Measurements from ENCODE around the gene TTI1.

GRCh38 chr20:37961066-37961465 is 72.2 kb downstream of the TTI1 start:
- TF ChIP-seq CTCF (IDR thresholded peaks at IDR 0.05; ENCODE audit: low read length) (no peak), EZH2 (IDR thresholded peaks at IDR 0.05; ENCODE audit: borderline replicate concordance, low read length) (no peak)
